HUES64 (cell line): ENCODE measurements around the gene NCAN.

ENCODE experiments used
- H3K27ac ChIP-seq: 2 replicates; pipeline ENCODE4 v1.7.0; 2013; ENCODE audit warnings: low read depth, low read length, inconsistent platforms
- H3K27me3 ChIP-seq: 2 replicates; pipeline ENCODE4 v1.6.1; 2013; ENCODE audit warnings: mild to moderate bottlenecking, low read length; ENCODE audit not compliant: insufficient read depth
- H3K36me3 ChIP-seq: 2 replicates; pipeline ENCODE4 v1.6.1; 2013; ENCODE audit warnings: mild to moderate bottlenecking, low read length; ENCODE audit not compliant: insufficient read depth
- H3K4me1 ChIP-seq: 2 replicates; pipeline ENCODE4 v1.6.1; 2013; ENCODE audit warnings: mild to moderate bottlenecking, low read length, moderate library complexity; ENCODE audit not compliant: insufficient read depth
- H3K4me3 ChIP-seq: 2 replicates; pipeline ENCODE4 v1.5.1; 2013; ENCODE audit warnings: mild to moderate bottlenecking, low read length, moderate library complexity
- H3K9ac ChIP-seq: 2 replicates; pipeline ENCODE4 v1.6.1; 2013; ENCODE audit warnings: mild to moderate bottlenecking, low read depth, low read length
- H3K9me3 ChIP-seq: 2 replicates; pipeline ENCODE4 v1.6.1; 2013; ENCODE audit warnings: low read depth, low read length; ENCODE audit not compliant: insufficient read depth
- WGBS: fragments of 150-250, 120-280 bp; methylation state at CpG from one replicate; pipeline ENCODE4 v1.1.7; 2013; ENCODE audit warnings: missing lambda C conversion rate; 5-methylcytosine and 5-hydroxymethylcytosine counted together

Gene NCAN

DNA sequence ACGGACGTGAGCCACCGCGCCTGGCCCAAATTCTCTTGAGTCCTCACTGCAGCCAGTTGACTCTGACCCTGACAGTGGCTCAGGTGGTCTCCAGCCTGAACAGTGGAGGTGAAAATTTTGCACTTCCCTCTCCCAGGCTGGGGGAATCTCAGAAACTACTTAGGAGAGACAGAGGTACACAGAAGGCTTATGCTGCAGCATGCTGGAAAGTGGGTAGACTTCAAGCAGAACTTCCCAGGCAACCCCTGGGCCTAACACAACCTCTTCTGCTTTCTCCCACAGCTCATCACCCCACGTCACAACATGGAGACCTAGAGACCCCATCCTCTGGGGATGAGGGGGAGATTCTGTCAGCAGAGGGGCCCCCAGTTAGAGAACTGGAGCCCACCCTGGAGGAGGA lies 14.4 kb downstream of the NCAN start:
- no peaks in the 10 kb centered on the region for H3K36me3 ChIP-seq
- H3K4me1 ChIP-seq = no peaks in the 10 kb centered on the region
- 87% methylated on average over 4 of the region's 5 CpGs for WGBS
- no peak overlapping the region for H3K27ac ChIP-seq
- peaks cover 40% of the 10 kb centered on the region for H3K27me3 ChIP-seq
- no peak overlapping the region for H3K9ac ChIP-seq
- no peak overlapping the region for H3K4me3 ChIP-seq
- H3K9me3 ChIP-seq = no peaks in the 10 kb centered on the region

DNA sequence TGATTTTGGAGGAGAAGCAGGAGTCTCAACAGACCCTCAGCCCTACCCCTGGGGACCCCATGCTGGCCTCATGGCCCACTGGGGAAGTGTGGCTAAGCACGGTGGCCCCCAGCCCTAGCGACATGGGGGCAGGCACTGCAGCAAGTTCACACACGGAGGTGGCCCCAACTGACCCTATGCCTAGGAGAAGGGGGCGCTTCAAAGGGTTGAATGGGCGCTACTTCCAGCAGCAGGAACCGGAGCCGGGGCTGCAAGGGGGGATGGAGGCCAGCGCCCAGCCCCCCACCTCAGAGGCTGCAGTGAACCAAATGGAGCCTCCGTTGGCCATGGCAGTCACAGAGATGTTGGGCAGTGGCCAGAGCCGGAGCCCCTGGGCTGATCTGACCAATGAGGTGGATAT lies 14.9 kb downstream of the NCAN start:
- 75% methylated on average over 10 of the region's 10 CpGs for WGBS
- no peaks in the 10 kb centered on the region for H3K36me3 ChIP-seq
- H3K27ac ChIP-seq = no peak overlapping the region
- no peaks in the 10 kb centered on the region for H3K9me3 ChIP-seq
- H3K9ac ChIP-seq = no peak overlapping the region
- H3K4me3 ChIP-seq = no peak overlapping the region
- peaks cover 40% of the 10 kb centered on the region for H3K27me3 ChIP-seq
- H3K4me1 ChIP-seq = no peaks in the 10 kb centered on the region

DNA sequence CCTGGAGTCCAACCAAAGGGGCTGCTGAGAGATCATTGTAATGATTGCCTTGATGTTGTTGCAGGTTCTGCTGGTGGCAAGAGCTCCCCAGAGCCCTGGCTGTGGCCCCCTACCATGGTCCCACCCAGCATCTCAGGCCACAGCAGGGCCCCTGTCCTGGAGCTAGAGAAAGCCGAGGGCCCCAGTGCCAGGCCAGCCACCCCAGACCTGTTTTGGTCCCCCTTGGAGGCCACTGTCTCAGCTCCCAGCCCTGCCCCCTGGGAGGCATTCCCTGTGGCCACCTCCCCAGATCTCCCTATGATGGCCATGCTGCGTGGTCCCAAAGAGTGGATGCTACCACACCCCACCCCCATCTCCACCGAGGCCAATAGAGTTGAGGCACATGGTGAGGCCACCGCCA lies 15.5 kb downstream of the NCAN start:
- 81% methylated on average over 4 of the region's 4 CpGs for WGBS
- Histone ChIP-seq H3K27me3 (peaks cover 40% of the 10 kb centered on the region), H3K9ac (no peak overlapping the region)

DNA sequence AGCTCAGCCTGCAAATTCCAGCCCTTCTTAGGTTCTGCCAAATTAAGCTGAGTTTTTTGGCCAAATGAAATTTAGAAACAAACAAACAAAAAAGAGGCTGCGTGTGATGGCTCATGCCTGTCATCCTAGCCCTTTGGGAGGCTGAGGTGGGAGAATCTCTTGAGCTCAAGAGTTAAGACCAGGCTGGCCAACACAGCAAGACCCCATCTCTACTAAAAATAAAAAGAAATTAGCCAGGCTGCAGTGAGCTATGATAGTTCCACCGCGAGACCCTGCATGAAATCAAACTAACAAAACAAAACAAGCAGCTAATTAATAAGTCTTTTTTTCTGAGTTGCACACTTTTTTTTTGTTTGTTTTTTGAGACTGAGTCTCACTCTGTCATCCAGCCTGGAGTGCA lies 17.9 kb downstream of the NCAN start:
- no peak overlapping the region for H3K9ac ChIP-seq
- H3K9me3 ChIP-seq = peaks cover 8% of the 10 kb centered on the region
- H3K36me3 ChIP-seq = no peaks in the 10 kb centered on the region
- H3K4me1 ChIP-seq = no peaks in the 10 kb centered on the region
- no peak overlapping the region for H3K27ac ChIP-seq
- peaks cover 24% of the 10 kb centered on the region for H3K27me3 ChIP-seq
- H3K4me3 ChIP-seq = no peak overlapping the region
- WGBS = 87% methylated on average over 3 of the region's 3 CpGs

More for the DNA sequence above, 15.5 kb downstream of the NCAN start:
- Histone ChIP-seq H3K27ac (no peak overlapping the region), H3K4me3 (no peak overlapping the region), H3K36me3 (no peaks in the 10 kb centered on the region), H3K4me1 (no peaks in the 10 kb centered on the region), H3K9me3 (no peaks in the 10 kb centered on the region)

DNA sequence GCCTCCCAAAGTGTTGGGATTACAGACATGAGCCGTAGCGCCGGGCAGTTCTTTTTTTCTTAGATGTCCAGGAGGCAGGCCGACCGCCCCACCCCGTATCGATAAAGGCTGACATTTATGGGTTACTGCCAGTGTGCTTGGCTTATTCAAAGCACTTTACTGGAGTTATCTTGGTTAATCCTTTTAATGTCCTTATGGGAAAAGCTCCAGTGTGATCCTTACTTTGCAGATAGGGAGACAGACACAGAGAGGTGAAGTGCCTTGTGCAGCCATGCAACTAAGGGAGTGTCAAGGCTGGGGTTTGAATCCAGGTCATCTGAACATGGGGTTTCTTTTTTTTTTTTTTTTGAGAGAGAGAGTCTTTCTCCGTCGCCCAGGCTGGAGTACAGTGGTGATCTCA lies 19.2 kb downstream of the NCAN start:
- Histone ChIP-seq H3K36me3 (no peaks in the 10 kb centered on the region), H3K9me3 (peaks cover 11% of the 10 kb centered on the region), H3K27ac (no peak overlapping the region), H3K4me3 (no peak overlapping the region), H3K4me1 (no peaks in the 10 kb centered on the region), H3K9ac (no peak overlapping the region), H3K27me3 (peaks cover 12% of the 10 kb centered on the region)
- WGBS = 88% methylated on average over 9 of the region's 9 CpGs

DNA sequence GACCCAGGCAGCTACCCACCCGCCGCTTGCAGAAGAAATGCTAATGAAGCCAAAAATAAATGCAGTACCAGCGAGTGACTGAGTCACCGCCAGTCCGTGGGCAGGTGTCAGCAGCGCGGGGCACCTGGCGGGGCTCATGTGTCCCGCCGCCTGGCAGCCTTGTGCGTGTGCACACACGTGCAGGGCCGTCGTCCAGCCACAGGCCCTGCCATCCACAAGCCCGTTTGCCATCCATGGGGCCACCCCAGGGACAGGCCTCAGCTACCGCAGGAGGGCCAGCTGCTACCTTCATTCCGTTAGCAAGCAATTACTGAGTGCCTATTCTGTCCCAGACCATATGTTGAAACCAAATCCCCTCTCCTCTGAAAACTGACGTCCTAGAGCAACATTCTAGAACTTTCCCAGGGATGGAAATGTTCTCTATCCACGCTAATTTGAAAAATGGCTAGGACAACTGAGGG lies 20.5 kb downstream of the NCAN start:
- H3K27me3 ChIP-seq = peaks cover 9% of the 10 kb centered on the region
- 69% methylated on average over 19 of the region's 19 CpGs for WGBS
- no peaks in the 10 kb centered on the region for H3K4me1 ChIP-seq
- H3K4me3 ChIP-seq = no peak overlapping the region
- H3K36me3 ChIP-seq = no peaks in the 10 kb centered on the region
- H3K27ac ChIP-seq = no peak overlapping the region
- peaks cover 11% of the 10 kb centered on the region for H3K9me3 ChIP-seq
- H3K9ac ChIP-seq = no peak overlapping the region

DNA sequence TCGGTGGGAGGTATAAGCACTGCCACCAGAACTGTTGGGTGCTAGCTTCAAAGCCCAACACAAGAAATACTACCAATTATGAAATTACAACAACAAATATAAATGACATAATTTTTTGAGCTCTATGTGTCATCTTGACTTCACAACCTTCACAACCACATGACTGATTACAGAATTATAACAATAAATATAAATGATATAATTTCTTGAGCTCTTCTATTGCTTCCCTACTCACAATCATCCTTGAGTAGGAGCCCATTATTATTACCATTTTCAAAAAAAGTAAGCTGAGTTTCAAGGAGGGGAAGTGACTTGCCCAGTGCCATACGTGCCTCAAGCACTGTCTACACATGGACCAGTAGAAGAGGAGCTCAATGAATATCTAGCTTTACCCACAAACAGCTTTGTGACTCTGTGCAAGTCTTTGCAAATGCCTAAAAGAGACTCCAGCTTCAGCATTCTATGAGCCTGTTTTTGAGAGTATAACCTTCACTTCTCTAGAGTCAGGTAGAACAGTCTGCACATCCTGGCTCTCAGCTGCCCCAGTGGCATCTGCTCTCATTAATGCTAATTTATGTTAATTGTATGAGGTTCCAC lies 22.6 kb downstream of the NCAN start:
- no peak overlapping the region for H3K4me3 ChIP-seq
- H3K9me3 ChIP-seq = peaks cover 11% of the 10 kb centered on the region
- peaks cover 4% of the 10 kb centered on the region for H3K27me3 ChIP-seq
- no peaks in the 10 kb centered on the region for H3K36me3 ChIP-seq
- H3K4me1 ChIP-seq = no peaks in the 10 kb centered on the region
- no peak overlapping the region for H3K27ac ChIP-seq
- no peak overlapping the region for H3K9ac ChIP-seq
- WGBS = 84% methylated on average over 2 of the region's 2 CpGs

DNA sequence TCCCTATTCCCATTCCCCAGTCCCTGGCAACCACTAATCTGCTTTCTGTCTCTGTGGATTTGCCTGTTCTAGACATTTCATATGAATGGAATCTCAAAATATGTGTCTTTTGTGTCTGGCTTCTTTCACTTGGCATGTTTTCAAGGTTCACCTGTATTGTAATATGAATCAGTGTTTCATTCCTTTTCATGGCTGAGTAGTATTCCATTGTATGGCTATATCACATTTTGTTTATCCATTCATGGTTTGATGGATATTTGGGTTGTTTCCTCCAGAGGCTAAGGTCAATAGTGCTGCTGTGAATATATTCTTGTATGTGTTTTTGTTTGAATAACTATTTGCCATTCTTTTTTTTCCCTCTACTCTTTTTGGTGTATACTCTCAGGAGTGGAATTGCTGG lies 24.4 kb downstream of the NCAN start:
- Histone ChIP-seq H3K36me3 (no peaks in the 10 kb centered on the region), H3K9me3 (peaks cover 11% of the 10 kb centered on the region), H3K4me1 (no peaks in the 10 kb centered on the region), H3K27ac (no peak overlapping the region), H3K27me3 (peaks cover 4% of the 10 kb centered on the region), H3K9ac (no peak overlapping the region), H3K4me3 (no peak overlapping the region)

DNA sequence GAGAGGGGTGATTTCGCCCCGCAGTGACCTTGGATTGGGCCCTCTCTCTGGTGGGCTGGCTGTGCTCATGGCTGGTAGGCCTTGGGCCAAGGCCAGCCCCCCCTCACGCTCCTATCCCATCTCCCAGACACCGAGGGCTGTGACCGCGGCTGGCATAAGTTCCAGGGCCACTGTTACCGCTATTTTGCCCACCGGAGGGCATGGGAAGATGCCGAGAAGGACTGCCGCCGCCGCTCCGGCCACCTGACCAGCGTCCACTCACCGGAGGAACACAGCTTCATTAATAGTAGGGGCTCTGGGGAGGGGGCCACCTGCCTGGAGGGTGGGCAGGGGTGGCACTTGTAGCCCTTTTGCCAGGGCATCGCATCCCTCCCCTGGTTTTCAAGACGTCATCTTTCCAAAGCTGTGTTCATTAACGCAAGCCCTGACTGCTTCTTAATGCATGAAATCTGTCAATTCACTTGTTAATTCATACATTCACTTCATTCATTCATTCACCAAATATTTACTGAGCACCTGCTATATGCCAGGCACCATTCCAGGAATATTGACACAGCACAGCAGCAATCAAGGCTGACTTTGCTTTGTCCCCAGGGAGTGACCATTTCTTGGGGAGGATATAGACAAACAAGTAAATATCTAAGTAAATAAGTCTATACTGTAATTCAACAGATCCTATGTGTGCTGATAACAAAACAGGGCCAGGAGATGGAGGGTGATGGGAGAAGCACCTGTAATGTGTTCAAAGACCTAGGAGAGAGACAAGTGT lies 26.6 kb downstream of the NCAN start:
- Histone ChIP-seq H3K9me3 (peaks cover 11% of the 10 kb centered on the region), H3K27ac (no peak overlapping the region), H3K9ac (no peak overlapping the region), H3K4me3 (no peak overlapping the region), H3K36me3 (no peaks in the 10 kb centered on the region), H3K27me3 (peaks cover 4% of the 10 kb centered on the region; the same call in 1 of the 2 replicates), H3K4me1 (no peaks in the 10 kb centered on the region)
- 84% methylated on average over 18 of the region's 18 CpGs for WGBS

DNA sequence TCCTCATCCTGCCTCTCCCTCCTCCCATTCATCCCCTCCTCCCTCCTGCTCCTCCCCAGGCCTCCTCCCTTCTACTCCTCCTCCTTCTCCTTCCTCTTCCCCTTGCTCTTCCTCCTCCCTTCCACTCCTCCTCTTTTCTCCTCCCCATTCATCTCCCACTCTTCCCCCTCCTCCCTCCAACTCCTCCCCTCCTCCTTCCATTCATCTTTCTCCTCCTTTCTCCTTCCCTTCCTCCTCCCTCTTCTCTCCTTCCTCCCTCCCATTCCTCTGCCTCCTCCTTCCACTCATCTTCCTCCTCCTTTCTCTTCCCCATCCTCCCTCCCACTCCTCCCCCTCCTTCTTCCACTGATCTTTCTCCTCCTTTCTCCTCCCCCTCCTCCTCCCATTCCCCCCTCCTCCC lies 27.9 kb downstream of the NCAN start:
- H3K4me1 ChIP-seq = no peaks in the 10 kb centered on the region
- H3K27ac ChIP-seq = no peak overlapping the region
- peaks cover 3% of the 10 kb centered on the region for H3K9me3 ChIP-seq
- H3K4me3 ChIP-seq = no peak overlapping the region
- no peak overlapping the region for H3K9ac ChIP-seq
- no peaks in the 10 kb centered on the region for H3K36me3 ChIP-seq
- peaks cover 4% of the 10 kb centered on the region; the same call in 1 of the 2 replicates for H3K27me3 ChIP-seq

DNA sequence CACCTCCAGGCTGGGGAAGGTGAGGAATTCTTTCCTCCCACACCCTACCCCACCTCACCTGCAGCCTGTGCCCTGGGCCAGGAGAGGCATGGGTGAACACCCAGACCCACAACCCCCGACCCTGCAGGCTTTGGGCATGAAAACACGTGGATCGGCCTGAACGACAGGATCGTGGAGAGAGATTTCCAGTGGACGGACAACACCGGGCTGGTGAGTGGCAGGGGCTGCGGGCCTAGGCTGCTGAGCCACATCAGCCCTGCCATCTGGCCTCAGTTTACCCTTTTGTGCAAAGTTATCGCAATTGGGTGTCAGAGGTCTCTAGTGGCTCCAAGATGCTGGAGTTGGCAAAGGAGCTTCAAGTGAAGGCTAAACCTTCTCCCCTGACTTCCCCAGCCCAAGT lies 28.7 kb downstream of the NCAN start:
- H3K36me3 ChIP-seq = no peaks in the 10 kb centered on the region
- WGBS = 85% methylated on average over 9 of the region's 9 CpGs

More for the DNA sequence above, 28.7 kb downstream of the NCAN start:
- H3K4me3 ChIP-seq = no peak overlapping the region
- peaks cover 4% of the 10 kb centered on the region; the same call in 1 of the 2 replicates for H3K27me3 ChIP-seq
- H3K27ac ChIP-seq = no peak overlapping the region
- no peak overlapping the region for H3K9ac ChIP-seq
- H3K4me1 ChIP-seq = no peaks in the 10 kb centered on the region
- H3K9me3 ChIP-seq = no peaks in the 10 kb centered on the region
